D721Med (cell line): ENCODE measurements around the gene ZMYM3.

Source experiments
- DNase-seq: peaks from one replicate; pipeline ENCODE4 v3.0.0; 2011; ENCODE audit warnings: low spot score; ENCODE audit not compliant: insufficient read length
- FAIRE-seq: peaks from 2 replicates; lab custom pipeline; 2011; peaks lifted over from hg19 to GRCh38; lab: Jason Lieb, UNC
- CTCF ChIP-seq: IDR thresholded peaks from 2 replicates; pipeline ENCODE4 v1.5.1; 2012; ENCODE audit warnings: mild to moderate bottlenecking, control low read depth; ENCODE audit not compliant: insufficient read depth; ENCODE audit errors: missing control alignments

ZMYM3 gene

DNA sequence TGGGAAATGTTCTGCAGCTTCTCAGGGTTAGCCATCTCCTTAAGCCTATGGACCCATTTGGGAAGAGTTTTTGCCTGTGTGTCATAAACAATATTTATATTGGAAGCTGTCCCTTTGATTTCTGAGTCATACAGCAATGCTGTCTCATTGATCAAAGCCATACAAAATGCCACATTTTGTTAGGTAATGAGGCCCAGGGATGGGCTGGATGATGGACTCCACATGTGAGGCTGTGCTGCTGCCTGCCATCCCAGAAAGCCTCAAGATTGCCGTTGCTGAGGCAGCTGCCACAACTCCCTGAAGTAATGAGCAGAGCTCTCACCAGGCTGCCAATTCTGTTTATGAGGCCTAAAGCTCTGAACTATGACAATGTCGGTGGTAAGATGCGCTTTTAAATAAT, 43.1 kb downstream of the ZMYM3 start:
- FAIRE-seq: no peak
- no peak for TF ChIP-seq CTCF
- no peak for DNase-seq

GRCh38 chrX:71199252-71200008, 54.5 kb downstream of the ZMYM3 start:
- no peak for DNase-seq
- FAIRE-seq: no peak
- TF ChIP-seq CTCF: no peak

DNA sequence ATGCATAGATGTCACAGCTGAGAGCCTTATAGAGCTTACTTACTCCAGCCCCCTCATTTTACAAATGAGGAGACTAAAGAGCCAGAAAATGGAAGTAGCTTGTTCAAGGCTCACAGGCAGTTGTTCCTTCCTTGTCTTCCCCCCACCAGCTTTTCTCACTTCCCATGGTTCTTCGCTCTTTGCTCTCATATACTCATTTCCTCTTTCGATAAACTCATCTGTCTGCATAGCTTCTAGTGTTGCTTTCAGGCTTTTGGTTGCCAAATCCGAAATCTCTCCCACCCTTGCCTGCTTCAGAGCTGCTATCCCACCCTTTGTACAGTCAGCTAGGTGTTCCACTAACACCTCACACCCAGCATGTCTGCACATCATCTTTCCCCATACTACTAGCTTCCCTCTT, 55.9 kb downstream of the ZMYM3 start:
- DNase-seq (no peak), FAIRE-seq (no peak)
- no peak for TF ChIP-seq CTCF

GRCh38 chrX:71195964-71196649, 57.8 kb downstream of the ZMYM3 start:
- TF ChIP-seq CTCF: no peak
- FAIRE-seq (no peak), DNase-seq (no peak)

DNA sequence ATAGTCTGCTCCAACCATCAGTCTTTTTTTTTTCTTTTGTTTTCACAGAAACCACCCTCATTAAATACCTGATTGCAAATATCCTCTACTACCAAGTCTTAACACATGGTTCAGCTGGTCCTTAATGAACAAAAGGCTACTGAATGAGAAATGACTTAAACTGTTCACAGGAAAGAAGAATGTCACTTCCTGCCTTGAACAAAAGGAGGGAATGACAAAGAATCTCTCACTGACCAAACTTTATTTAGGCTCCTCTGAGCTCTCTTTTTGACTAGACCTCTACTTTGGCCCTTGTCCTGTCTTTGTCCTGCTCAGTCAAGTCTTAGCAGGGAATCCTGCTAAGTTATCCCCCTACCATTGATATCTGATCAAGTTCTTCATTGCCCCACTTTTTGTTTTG, 62.7 kb downstream of the ZMYM3 start:
- no peak for DNase-seq
- no peak for TF ChIP-seq CTCF
- FAIRE-seq: no peak
